Measurements from ENCODE around the gene BAZ2B.

BAZ2B gene

DNA sequence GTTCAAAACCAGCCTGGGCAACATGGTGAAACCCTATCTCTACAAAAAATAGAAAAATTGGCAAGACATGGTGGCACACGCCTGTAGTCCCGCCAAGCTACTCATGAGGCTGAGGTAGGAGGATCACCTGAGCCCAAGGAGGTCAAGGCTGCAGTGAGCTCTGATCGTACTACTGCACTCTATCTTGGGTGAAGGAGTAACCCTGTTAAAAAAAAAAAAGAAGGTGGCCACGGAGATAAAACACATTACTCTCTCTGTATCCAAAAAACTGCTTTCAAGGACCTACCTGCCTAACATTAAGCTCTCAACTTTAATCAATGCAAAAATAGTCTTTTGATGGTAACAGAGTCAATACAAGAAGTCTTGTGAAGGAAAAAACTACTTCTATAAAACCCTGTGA, 57.3 kb downstream of the BAZ2B start:
- Histone ChIP-seq H3K9ac (ENCODE audit: low read length) (no peak overlapping the region), H3K27ac (ENCODE audit: low read length) (no peak overlapping the region), H3K79me2 (ENCODE audit: low read length) (no peaks in the 10 kb centered on the region), H2AFZ (ENCODE audit: low read length) (no peak overlapping the region), H3K36me3 (replicated peaks; ENCODE audit: insufficient read depth, low read length) (no peaks in the 10 kb centered on the region; the same call in 1 of the 2 replicates), H3K9me2 (replicated peaks; ENCODE audit: insufficient read depth, low read length) (no peaks in the 10 kb centered on the region), H3K9me3 (replicated peaks; ENCODE audit: insufficient read depth, low read length) (no peaks in the 10 kb centered on the region), H3K27me3 (replicated peaks; ENCODE audit: insufficient read depth, low read length) (no peaks in the 10 kb centered on the region), H3K4me2 (ENCODE audit: low read depth, low read length) (no peak overlapping the region), H3K4me3 (ENCODE audit: low read length) (no peak overlapping the region), H4K20me1 (ENCODE audit: insufficient read depth, low read length) (no peaks in the 10 kb centered on the region), H3K4me1 (ENCODE audit: low read length) (no peaks in the 10 kb centered on the region), H3F3A (ENCODE audit: insufficient read depth, low read length) (no peaks in the 10 kb centered on the region)
- DNase-seq: no peak
- TF ChIP-seq EZH2phosphoT487 (IDR thresholded peaks at IDR 0.05; ENCODE audit: low read length) (no peak), EZH2 (optimal IDR thresholded peaks at IDR 0.05; ENCODE audit: low read depth, low read length) (no peak)
- TF ChIP-seq, protein P1, sequence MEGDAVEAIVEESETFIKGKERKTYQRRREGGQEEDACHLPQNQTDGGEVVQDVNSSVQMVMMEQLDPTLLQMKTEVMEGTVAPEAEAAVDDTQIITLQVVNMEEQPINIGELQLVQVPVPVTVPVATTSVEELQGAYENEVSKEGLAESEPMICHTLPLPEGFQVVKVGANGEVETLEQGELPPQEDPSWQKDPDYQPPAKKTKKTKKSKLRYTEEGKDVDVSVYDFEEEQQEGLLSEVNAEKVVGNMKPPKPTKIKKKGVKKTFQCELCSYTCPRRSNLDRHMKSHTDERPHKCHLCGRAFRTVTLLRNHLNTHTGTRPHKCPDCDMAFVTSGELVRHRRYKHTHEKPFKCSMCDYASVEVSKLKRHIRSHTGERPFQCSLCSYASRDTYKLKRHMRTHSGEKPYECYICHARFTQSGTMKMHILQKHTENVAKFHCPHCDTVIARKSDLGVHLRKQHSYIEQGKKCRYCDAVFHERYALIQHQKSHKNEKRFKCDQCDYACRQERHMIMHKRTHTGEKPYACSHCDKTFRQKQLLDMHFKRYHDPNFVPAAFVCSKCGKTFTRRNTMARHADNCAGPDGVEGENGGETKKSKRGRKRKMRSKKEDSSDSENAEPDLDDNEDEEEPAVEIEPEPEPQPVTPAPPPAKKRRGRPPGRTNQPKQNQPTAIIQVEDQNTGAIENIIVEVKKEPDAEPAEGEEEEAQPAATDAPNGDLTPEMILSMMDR (IDR thresholded peaks at IDR 0.05; ENCODE audit: low read length): no peak

DNA sequence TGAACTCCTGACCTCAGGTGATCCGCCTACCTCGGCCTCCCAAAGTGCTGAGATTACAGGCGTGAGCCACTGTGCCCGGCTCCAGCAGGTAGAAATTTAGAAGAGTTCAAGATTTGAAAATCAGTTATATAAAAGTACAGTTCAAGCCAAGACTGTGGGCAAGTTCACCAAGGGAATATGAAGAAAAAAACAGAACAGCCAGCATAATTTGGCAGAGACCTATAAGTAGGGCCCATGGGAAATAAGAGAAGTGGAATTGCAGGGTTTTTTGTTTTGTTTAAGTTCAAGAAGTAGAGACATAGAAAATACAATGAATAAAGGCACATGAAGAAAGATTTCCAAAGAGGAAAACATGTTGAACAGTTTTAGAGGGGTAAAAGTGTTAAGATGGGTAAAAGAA, 57.9 kb downstream of the BAZ2B start:
- TF ChIP-seq, protein P1 (IDR thresholded peaks at IDR 0.05; ENCODE audit: low read length): no peak
- TF ChIP-seq EZH2 (optimal IDR thresholded peaks at IDR 0.05; ENCODE audit: low read depth, low read length): no peak
- TF ChIP-seq EZH2phosphoT487 (IDR thresholded peaks at IDR 0.05; ENCODE audit: low read length): no peak
- Histone ChIP-seq H3K27me3 (replicated peaks; ENCODE audit: insufficient read depth, low read length) (no peaks in the 10 kb centered on the region), H2AFZ (ENCODE audit: low read length) (no peak overlapping the region), H3K27ac (ENCODE audit: low read length) (no peak overlapping the region), H4K20me1 (ENCODE audit: insufficient read depth, low read length) (no peaks in the 10 kb centered on the region), H3F3A (ENCODE audit: insufficient read depth, low read length) (no peaks in the 10 kb centered on the region), H3K4me2 (ENCODE audit: low read depth, low read length) (no peak overlapping the region), H3K4me1 (ENCODE audit: low read length) (no peaks in the 10 kb centered on the region), H3K36me3 (replicated peaks; ENCODE audit: insufficient read depth, low read length) (no peaks in the 10 kb centered on the region; the same call in 1 of the 2 replicates), H3K9me2 (replicated peaks; ENCODE audit: insufficient read depth, low read length) (no peaks in the 10 kb centered on the region), H3K9ac (ENCODE audit: low read length) (no peak overlapping the region), H3K9me3 (replicated peaks; ENCODE audit: insufficient read depth, low read length) (no peaks in the 10 kb centered on the region), H3K4me3 (ENCODE audit: low read length) (no peak overlapping the region), H3K79me2 (ENCODE audit: low read length) (no peaks in the 10 kb centered on the region)
- no peak for DNase-seq

DNA sequence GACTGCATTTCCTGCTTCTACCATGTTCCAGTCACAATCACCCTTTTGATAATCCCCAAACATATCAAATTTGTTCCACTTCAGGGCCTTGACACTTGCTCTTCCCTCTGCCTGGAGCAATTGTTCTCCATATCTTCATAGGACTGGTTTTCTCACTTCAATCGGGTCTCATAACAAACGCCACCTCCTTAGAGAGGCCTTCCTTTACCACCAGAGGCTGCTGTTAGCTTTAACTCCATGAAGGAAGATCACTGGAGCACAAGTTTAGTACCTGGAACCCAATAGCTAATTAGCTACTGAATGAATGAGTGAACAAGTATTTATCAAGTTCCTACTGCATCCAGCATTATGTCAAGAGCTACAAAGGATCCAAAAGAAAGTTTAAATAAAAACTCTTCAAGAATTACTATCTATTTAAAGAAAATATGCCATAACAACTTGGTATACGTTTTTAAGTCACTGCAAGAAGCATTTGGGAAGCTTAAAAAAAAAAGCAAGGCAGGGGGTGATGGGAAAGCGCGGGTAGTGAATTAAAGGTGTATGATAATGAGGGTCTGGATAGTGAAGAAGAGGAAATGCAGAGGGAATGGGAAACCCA, 58.8 kb downstream of the BAZ2B start:
- H3K4me1 ChIP-seq (ENCODE audit: low read length): no peaks in the 10 kb centered on the region
- H3K27ac ChIP-seq (ENCODE audit: low read length): no peak overlapping the region

More for the DNA sequence above, 58.8 kb downstream of the BAZ2B start:
- Histone ChIP-seq H3K4me2 (ENCODE audit: low read depth, low read length) (no peak overlapping the region), H3K36me3 (replicated peaks; ENCODE audit: insufficient read depth, low read length) (no peaks in the 10 kb centered on the region; the same call in 1 of the 2 replicates), H3K9me3 (replicated peaks; ENCODE audit: insufficient read depth, low read length) (no peaks in the 10 kb centered on the region), H3K9me2 (replicated peaks; ENCODE audit: insufficient read depth, low read length) (no peaks in the 10 kb centered on the region), H3K27me3 (replicated peaks; ENCODE audit: insufficient read depth, low read length) (no peaks in the 10 kb centered on the region), H3K4me3 (ENCODE audit: low read length) (no peak overlapping the region), H3K9ac (ENCODE audit: low read length) (no peak overlapping the region), H3F3A (ENCODE audit: insufficient read depth, low read length) (no peaks in the 10 kb centered on the region), H4K20me1 (ENCODE audit: insufficient read depth, low read length) (no peaks in the 10 kb centered on the region), H2AFZ (ENCODE audit: low read length) (no peak overlapping the region), H3K79me2 (ENCODE audit: low read length) (no peaks in the 10 kb centered on the region)
- no peak for DNase-seq
- TF ChIP-seq, protein P1 (IDR thresholded peaks at IDR 0.05; ENCODE audit: low read length): peak; percentile 9; the same call in 1 of the 2 replicates
- TF ChIP-seq EZH2phosphoT487 (IDR thresholded peaks at IDR 0.05; ENCODE audit: low read length): no peak

All from MM.1S (cell line).